GM21360 (cell line): ENCODE measurements around the gene CAMK2A.

Experiments
- ATAC-seq: cut with Tn5 transposase; IDR thresholded peaks from one replicate; pipeline ENCODE4 v1.9.1; 2021; ENCODE audit warnings: mild to moderate bottlenecking, moderate library complexity; ENCODE audit not compliant: unreplicated experiment

CAMK2A gene

DNA sequence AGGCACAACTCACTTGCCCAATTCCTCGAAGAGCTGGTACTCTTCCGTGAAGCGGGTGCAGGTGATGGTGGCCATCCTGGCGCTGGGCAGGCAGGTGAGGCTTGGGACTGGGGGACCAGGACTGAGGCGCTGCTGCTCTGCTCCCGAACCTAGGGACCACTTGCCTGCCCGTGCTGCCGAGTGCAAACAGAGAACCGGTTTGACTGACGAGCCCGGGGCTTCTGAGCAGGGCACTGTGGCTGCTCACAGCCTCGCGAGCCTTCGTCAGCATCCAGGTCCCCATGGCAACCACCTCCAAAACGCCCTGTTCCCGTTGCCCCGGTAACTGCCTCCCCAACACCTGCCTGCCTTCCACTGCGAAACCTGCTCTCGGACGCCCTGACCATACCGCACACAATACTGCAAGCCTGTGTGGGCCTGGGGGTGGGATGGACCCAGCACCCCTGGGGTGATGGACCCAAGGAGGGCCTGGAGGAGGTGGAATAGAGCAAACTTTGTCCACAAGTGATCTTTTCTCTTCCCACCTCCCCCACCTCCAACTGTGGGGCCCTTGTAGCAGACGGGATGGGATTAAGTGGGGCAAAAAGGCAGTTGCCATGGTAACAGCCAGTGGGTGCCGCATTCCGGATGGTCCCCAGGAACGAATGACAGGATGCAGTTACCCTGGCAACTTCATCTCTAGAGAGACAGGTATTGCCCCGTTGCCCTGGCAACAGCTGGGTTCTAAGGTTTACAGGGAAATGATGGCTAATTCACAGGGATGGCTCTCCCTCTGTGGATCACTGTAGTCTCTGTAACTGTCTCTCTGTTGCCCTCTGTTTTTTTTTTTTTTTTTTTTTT, at the start of gene CAMK2A:
CAMK2A (minus strand) TSS at position 223 of the 840 bp plus-strand sequence; CDS start at position 75, 148 bp downstream.
- ATAC-seq: no peak

DNA sequence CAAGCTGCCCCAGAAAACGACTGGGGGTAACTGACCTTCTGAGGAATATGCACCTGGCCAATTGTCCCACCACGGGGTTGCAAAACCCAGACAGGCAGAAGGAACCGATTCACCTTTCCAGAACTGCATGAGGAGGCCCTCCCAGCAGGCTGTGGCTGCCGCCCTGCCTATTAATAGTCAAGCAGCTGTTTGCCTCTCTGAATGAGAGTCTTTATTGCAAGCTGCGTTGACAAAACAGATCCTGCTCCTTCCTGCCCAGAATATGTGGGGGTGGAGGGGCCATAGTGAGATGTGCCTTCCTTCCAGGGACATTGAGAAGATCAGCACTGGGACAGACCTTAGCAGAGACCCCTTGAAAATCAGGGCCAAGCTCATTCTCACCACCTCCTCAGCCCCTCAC, 49.6 kb upstream of the CAMK2A start:
- no peak for ATAC-seq

DNA sequence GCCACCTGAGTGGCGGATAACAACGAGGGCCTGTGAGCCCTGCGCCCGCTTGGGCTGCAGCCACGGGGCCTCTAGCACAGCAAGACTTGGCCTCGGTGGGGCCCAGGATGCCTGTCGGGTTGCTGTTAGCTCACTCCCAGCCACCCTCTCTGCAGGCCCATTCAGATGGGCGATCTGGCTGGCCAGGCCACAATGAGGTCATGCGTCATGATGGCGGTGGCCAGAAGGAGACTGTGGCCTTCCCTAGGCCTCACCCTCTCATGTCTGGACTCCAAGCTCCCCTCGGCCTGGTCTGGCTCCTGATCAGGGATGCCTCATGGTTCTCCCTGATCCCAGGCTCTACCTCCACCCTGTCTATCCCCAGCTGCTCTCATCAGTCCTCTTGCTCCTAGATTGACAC, 49.0 kb upstream of the CAMK2A start:
- ATAC-seq: no peak

DNA sequence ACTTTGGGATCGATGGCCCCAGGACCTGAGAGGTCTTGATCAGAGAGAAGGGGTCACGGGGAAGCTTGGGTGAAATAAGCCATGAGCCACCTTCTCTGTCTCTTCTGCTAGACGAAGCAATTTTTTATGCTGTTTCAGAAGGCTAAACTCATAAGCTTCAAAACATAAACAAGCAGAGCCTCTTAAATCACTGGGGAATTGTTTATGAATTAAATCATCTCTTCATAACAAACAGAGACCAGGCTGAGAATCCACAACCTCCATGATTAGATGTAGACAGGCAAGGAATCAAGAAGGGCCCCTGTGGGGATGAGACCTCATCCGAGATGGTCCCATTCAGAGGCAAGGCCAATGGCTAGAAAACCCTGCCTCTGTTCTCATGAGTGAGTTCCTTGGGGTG, 46.2 kb upstream of the CAMK2A start:
- ATAC-seq: no peak

DNA sequence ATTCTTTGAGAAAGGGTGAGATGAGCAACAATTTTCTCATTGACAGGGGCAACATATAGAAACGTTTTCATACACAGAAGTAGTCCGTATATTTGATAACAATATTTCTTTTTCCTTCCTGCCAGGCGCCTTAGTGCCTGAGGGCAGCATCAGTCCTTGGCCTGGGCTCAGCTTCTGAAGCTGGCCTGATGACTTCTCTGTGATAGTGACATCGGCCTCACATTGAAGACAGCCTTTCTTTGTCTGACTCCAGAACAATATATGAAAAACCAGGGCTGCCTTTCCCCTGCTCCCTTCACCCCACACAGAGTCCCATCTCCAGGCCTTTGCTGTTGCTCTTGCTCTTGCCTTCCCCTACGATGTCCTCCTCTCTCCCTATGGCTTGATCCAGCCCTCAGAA, 43.8 kb upstream of the CAMK2A start:
- no peak for ATAC-seq

DNA sequence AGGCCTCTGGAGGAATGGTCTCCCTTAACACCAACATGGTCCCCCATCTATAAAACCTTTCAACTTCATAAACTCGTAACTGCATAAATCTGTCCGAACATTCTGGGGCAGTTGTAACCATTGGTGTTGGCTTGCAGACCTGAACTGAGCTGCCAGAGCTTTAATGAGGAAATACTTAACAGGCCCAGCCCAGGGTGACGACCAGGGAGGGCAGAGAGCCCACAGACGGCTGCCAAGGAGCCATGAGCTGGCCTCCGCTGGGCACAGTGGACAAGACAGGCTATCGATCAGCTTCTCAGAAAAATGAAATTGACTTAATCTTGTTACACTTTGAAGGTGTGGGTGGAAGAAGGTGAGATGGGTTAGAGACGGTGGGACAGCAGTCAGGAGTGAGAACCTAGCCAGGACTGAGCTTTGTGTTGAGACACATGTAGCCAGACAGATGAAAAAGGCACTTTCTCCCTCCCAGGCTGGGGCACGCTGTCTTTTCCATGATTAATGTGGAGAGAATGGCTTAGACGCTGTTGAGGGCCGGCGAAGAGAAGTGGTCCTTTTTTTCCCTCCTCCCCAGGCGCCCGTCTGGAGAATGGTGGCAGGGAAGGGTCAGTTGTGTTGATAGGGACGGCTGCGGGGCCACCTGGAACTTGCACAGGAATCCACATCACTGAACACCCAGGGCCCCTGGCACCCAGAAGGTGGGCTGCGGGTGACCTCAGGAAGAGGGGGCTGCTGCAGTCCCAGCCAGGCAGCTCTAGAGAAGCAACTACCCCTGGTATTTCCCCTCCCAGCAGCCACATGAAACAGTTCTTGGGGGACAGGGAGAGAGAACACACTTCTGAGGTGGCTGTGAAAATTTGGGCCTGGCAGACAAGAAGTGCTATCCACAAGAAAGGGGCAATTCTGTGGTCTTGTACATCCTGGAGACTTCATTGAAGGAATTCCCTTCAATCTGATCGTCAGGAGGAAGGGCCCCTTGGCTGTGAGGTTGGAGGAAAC, 40.6 kb upstream of the CAMK2A start:
- ATAC-seq: no peak

DNA sequence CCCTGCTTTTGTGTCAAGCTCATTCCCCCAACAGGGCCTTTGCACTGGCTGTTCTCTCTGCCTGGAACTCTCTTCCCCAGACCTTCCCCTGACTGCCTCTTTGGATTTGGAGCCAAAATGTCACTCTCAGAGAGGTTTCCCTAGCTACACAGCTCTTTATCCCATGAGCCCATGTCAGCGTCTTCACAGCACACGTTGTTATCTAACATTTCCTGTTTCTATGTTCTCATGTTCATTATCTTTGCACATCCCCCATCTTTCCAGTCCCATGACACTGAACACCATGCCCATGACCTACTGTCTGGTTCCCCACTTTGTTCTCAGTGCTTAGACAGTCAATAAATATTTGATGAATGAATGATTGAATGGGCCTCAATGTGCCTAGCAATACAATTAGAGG, 39.5 kb upstream of the CAMK2A start:
- ATAC-seq: no peak

DNA sequence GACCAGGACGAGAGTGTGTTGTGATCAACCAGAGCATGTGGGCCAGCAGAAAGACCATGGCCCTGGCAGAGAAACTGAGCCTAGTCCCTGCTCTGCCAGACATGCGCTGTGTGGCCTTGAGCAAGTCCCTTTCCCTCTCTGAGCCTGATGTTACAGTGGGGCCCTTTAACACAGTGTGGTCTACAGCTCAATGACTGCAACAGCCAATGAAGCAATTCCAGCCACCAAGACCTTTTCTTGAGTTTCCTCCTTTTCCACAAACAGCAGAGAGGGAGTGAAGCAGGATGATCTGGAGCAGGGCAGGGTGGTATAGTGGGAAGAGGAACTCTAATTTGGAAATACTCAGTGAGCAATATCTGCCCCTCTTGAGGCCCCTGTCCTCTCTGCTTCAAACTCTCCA, 38.9 kb upstream of the CAMK2A start:
- ATAC-seq: no peak

DNA sequence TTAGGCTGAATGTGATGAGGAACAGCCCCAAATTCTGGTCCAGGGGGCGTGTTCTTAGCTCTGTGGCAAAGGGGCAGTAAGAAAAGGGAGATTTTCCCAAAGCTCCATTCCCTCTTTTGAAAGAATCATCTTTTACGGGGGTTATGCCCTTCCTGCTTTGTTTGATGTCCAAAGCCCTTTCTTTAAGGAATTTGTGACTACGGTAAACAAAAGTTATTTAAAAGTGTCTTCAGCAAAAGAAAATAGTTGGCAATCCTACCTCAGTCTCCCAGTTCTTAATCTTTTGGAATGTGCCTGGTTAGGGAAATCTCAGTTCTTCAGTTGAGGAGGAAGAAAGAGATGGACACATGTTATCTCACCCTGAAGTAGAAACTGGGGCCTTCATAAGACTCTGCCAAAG, 37.6 kb upstream of the CAMK2A start:
- ATAC-seq: no peak

DNA sequence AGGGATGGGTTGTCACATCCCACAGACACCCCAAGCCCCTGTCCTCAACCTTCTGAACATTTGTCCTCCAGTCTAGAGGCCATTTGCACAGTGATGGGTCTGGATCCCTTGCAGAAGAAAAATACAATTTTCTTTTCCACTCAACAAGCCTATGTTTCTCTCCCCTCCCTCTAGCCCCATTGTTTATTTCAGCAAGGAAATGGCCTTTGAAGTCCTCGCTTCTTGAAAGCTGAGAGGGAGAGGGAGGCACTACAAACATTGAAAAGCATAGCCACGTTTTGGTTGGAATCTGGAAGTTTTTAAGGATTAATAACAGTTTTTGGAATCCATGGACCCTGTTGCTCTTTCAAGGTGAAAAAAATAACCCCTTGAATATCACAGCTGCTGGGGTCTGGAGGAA, 37.1 kb upstream of the CAMK2A start:
- no peak for ATAC-seq

DNA sequence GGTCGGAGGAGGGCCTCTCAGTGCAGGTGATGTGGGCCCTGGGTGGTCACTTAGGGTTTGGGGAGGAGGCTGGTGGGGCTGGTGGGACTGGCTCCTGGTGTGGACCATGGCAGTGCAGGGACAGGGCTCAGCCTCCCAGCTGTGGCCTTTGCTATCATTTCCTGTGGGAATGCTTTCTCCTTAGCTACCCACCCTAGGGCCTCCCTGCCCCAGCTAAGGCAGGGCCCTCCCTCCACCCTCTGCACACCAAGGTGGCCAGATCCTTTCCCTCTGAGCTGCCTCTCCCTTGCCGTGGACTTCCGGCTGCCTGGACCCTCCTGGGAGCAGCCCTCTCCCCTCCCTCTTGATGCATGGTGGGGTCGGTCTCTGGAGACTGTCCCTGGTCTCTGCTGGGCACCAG, 35.9 kb upstream of the CAMK2A start:
- no peak for ATAC-seq

DNA sequence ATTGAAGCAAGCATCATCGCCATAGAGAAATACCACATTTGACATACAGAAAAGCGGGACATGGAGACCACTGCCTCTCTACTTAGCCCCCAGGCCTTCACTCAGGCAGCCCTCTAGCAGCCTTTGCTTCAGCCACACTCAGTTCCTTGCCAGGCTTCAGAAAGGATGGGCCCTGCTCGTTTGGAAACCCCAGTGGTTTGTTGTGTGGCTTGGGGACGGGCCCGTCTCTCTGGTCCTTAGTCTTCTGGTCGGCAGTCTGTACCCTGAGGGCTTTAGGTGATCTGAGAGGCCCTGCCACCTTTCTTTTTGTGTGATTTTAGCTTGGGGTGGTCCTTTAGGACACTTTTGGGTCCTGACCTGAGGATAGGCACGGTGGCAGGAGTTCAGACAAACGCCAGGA, 34.2 kb upstream of the CAMK2A start:
- ATAC-seq: no peak

DNA sequence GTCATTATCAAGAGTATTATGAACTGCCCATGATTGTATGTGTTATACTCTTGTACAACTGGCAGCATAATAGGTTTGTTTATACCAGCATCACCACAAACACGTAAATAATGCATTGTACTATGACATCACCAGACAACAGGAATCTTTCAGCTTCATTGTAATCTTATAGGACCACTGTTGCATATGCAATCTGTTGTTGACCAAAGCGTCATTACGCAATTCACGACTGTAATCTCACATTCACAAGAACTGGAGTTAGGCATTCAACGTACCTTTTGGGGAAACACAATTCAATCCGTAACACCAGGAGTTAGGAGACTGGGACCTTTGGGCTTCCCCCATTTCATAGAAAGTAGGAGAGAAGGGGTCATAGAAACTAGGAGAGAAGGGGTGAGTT, 33.5 kb upstream of the CAMK2A start:
- no peak for ATAC-seq

DNA sequence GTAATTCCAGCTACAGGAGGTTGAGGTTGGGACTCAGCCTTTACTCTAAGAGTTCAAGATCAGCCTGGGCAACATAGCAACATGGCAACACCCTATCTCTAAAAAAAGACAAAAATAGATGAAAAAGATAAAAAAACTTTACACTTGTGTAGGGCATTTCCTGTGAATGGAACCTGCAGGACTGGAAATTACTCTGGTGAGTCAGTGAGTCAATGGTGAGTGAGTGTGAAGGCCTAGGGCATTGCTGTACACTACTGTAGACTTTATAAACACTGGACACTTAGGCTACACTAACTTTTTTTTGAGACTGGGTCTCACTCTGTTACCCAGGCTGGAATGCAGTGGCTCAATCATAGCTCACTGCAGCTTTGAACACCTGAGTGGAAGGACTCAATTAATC, 32.6 kb upstream of the CAMK2A start:
- no peak for ATAC-seq

DNA sequence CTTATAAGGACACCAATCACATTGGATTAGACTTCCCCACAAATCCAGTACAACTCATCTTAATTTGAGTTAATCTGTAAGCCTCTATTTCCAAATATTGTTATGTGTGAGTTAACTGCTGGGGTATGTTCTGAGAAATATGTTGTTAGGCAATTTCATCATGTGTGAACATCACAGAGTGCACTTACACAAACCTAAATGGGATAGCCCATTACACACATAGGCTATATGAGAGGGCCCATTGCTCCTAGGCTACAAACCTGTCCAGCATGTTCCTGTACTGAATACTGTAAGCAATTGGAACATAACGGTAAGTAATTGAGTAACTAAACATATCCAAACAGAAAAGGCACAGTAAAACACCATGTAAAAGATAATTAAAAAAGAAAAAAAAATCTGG, 32.2 kb upstream of the CAMK2A start:
- no peak for ATAC-seq

DNA sequence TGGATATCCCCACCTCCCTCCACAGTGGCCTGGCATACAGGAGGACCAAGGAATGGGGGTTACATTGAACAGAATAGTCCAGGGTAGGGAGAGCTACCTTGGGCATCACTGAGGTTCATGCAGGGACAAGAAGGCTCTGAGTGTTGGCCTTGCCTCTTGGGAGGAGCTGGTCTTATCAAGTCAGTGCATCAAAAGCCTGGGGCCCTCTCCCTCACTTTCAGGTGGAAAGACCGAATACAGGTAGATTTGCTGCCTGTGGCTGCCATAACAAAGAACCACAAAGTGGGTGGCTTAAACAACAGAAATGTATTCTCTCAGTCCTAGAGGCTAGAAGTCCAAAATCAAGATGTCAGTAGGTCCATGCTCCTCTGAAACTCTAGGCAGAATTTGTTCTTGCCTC, 31.6 kb upstream of the CAMK2A start:
- no peak for ATAC-seq

DNA sequence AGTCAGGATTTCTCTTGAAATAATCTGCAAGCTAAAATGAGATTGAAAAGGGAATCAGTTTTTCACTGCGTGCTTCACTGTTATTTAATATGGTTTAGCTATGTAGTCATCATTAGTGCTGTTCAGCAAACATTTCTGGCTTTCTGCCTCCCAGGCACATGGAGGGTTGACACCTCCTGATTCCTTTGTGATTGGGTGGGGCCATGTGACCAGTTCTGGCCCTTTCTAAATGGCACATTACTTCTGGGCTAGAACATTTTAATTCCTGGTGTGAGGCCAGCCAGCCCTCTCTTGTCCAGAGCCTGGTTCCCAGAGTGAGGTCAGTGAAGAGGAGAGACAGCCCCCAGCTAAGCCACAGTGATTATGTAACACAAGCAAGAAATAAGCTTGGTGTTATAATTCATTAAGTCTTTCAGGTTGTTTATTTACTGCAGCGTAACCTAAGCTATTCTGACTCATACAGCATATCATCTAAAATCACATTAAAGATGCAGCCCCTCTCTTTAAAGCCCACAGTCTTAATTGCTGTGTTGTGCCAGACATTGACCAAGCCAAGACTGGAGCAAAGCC, 30.6 kb upstream of the CAMK2A start:
- no peak for ATAC-seq

DNA sequence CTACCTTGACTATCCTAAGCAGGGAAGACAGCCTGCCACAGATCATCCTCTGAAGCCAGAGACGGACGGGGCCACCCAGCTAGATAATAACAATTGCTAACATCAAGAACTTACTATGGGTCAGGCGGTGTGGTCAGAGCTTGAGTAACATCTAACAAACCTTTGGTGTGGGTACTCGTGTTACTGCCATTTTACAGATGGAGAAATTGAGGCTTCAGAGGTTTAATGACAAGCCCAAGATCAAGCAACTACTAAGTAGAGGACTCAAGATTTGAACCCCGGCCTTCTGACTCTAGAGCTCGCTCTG, 29.9 kb upstream of the CAMK2A start:
- no peak for ATAC-seq

DNA sequence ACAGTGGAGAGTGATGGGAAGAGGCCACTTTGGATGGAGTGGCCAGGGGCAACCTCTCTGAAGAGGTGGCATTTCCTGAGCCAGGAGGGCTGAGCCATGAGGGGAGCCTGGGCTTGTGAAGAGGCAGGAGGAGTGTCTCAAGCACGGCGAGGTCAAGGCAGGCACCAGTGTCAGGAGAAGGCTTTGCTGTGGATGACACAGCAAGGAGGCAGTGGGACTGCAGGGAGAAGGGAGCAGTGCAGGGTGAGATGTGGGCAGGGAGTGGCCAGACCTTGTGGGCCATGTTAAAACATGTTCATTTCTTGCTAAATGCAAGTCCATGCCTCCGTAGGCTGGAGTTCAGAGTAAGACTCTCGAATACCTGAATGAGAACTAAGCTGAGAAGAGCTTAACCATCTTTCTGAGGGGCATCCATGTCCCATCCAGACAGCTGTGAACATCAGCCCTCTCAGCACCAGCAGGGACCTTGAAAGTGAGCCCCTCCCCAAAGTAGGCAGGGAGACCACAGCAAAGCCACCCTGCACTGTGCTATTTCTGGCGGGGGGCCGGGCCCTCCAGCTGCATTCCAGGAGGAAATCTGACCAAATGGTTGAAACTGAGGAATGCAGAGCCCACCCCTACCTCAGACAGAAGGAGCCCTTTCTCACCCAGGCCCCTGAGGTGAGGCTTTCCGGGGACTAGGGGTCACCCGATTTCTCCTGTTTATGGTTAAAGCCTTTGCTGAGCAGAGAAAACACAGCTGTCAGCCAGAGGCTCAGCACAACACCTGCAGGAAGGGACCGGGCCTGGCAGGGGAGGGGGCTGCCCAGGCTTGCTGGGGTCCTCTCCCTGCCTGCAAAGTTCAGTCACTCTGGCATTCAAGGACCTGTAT, 29.3 kb upstream of the CAMK2A start:
- no peak for ATAC-seq

DNA sequence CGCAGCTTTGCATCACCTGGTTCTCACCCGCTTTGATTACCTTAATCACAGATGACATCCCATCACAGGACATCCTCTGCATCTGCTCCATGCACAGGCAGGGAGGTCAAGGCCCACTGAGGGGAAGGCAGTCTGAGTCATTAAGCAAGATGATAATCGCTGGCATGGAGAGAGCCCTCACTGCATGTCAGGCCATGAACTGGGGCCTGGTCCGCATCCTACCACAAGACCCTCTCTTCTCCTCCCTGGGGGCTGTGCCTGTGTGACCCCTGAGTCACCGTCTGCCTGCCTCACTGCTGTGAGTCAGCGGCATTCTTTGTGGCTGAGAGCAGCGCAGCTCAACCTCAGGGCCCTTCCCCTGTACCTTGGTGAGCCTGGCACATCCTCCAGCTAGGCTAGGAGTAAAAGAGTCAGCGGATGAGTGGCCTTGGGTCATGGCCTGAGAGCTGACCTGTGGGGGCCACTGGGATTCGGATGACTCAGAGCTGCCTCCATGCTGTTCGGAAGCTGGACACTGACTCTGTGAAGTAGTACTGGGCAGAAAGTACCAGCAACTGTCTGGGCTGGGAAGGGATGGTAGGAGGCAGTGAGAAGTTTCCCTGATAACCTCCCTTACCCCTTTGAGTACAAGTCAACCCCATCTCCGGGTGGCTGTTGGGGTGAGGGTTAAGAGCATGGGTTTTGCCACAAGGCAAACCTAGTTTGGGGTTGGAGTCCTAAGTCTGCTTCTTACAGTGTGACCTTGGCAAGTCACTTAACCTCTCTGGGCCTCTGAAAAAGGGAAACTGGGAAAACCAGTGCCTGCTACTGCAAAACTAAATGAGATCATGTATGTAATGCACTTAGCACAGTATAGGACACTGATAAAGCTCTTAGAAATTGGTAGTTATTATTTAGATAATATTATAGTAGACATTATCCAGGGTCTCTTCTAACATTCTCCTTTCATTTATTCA, 27.8 kb upstream of the CAMK2A start:
- no peak for ATAC-seq
